NCI-H2081 (cell line): ENCODE data around the gene APC.
"Not testable (repeated sequence)": the region's sequence is repeated elsewhere in the genome, so short reads cannot be mapped to it uniquely, and the experiment has no call there.

Source experiments
- DNase-seq, 2 experiments: peaks; one replicate each; lab custom pipeline; 2025; lab: John Stamatoyannopoulos, UW

APC gene

GRCh38 chr5:112716895-112717294 lies 20.8 kb upstream of the APC start:
- DNase-seq: not testable (repeated sequence)

GRCh38 chr5:112717506-112718082 lies 20.1 kb upstream of the APC start:
- DNase-seq: no peak

GRCh38 chr5:112718344-112718743 lies 19.3 kb upstream of the APC start:
- no peak for DNase-seq

- no peak for DNase-seq
Observed at GRCh38 chr5:112720576-112720975, 17.1 kb upstream of the APC start.

GRCh38 chr5:112724901-112725300 lies 12.8 kb upstream of the APC start:
- DNase-seq: no peak

GRCh38 chr5:112729630-112730029 lies 8.1 kb upstream of the APC start:
- no peak for DNase-seq

GRCh38 chr5:112732131-112732530 lies 5.6 kb upstream of the APC start:
- no peak for DNase-seq

DNA sequence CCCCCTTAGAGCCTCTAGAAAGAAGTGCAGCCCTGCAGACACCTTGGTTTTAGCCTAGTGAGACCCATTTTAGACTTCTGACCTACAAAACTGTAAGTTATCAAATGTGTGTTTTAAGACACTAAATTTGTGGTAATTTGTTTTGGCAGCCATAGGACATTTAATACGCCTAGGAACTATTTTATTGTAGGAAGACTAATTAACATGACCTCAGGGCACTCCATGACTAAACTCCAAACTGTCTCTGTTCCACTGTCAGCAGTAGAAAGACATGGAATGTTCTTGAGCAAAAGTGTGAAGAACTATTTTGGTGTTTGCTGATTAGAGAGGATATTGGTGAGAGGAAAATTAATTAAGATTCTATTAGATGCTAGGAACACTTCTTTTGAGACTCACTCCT lies 4.1 kb upstream of the APC start:
- no peak for DNase-seq

DNA sequence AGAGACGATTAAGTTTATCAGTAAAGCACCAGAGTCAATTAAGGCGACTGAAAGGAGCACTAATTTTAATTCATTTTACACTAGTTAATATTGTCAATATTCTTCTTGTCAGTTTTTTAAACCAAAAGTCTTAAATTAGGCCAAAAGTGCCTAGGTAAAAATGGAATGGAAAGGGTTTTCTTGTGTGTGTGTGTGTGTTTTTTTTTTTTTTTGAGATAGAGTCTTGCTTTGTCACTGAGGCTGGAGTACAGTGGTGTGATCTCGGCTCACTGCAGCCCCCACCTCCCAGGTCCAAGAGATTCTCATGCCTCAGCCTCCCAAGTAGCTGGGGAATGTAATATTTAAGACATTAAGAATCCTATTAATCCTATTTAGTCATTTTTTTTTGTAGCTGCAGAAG lies 3.1 kb upstream of the APC start:
- no peak for DNase-seq

- no peak for DNase-seq
Observed at GRCh38 chr5:112735702-112736101, 2.0 kb upstream of the APC start.

GRCh38 chr5:112737070-112737462 lies 619 bp upstream of the APC start:
- DNase-seq: no peak

GRCh38 chr5:112738191-112738560 lies 491 bp downstream of the APC start:
- DNase-seq: peak in 1 of 2 experiments; percentile 35

GRCh38 chr5:112742424-112742823 lies 4.7 kb downstream of the APC start:
- no peak for DNase-seq

GRCh38 chr5:112743631-112744030 lies 5.9 kb downstream of the APC start:
- no peak for DNase-seq

DNA sequence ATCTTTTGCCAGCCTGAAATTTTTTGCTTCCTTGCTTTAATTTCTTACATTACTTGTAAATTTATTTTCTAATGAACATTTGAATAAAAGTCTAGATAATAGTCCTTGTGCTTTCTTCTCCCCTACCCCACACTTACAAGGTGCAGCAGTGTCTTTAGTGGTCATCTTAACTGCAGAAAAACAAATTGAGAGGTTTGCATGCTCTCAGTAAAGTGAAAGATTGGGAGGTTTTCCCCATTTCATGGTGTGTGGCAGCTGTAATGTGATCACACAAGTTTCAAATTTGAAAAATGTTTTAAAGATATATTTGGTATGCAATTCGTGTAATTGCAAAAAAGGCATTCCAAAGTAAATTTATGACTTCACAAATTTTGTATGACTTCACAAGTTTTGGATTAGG lies 14.7 kb downstream of the APC start:
- DNase-seq: no peak

DNA sequence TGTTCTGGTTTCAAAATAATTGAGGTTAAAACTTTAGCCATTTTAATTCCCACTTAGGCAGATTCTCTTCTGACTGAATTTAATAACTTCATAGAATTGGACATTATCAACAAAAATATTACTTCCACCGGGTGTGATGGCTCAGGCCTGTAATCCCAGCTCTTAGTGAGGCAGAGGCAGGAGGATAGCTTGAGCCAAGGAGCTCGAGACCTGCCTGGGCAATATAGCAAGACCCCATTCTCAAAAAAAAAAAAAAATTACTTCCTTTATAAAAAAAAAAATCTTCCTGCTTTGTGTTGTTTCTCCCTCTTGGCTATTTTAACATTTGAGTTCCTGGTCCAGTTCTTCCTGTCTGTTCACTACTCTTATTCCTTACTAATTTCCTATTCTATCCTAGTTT lies 18.0 kb downstream of the APC start:
- DNase-seq: no peak

- peak; percentile 8 to 43 for DNase-seq
Observed at GRCh38 chr5:112757468-112758208, 20.0 kb downstream of the APC start.

GRCh38 chr5:112758676-112759075 lies 21.0 kb downstream of the APC start:
- DNase-seq: no peak

- DNase-seq: no peak
Observed at GRCh38 chr5:112762113-112762810, 24.6 kb downstream of the APC start.

GRCh38 chr5:112763165-112763564 lies 25.5 kb downstream of the APC start:
- no peak for DNase-seq

GRCh38 chr5:112772124-112772523 lies 34.4 kb downstream of the APC start:
- DNase-seq: no peak

GRCh38 chr5:112776301-112776856 lies 38.7 kb downstream of the APC start:
- DNase-seq: no peak

GRCh38 chr5:112779531-112779930 lies 41.8 kb downstream of the APC start:
- no peak for DNase-seq
